DND-41 (cell line): Measurements from ENCODE around the gene ZNF281.

Experiments
- EZH2 ChIP-seq: IDR thresholded peaks from 3 replicates; pipeline ENCODE4 v1.6.1; 2012; ENCODE audit warnings: borderline replicate concordance, low read depth, mild to moderate bottlenecking, moderate library complexity, low read length, inconsistent platforms; ENCODE audit not compliant: severe bottlenecking
- TF ChIP-seq, protein P1 (sequence below): IDR thresholded peaks from 2 replicates; pipeline ENCODE4 v1.5.1; 2012; ENCODE audit warnings: borderline replicate concordance, low read length, moderate library complexity, mild to moderate bottlenecking; ENCODE audit not compliant: poor library complexity, severe bottlenecking; ENCODE audit errors: extremely low read depth

DNA sequence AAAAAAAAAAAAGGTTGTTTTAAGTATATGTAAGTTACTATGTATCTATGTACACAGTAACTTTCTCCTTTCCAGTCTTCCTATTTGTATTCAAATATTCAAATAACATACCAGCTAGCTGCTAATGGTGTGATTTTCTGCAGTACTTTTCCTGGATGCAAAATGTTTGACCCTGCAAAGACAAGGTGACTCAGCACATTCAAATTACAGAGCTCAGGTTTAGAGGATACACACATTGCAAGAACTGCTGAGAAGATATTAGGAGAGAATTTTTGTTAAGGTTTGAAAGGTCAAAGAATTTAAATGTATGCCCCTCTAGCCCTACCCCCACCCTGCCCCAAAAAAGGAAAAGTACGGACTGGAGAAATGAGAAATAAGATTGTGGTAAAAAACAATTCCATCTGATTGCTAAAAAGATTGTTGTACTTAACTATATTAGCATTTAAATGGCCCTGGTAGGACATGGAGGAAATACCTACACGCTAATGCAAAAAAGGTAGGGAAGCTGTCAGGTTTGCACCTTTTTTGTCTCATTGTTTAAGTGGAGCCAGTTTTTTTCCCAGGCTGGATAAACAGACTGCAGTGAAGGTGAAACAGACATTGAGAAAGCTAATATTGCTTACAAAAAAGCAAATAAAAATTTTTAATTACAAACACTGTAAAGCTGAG lies 45.6 kb downstream of the ZNF281 start:
- TF ChIP-seq, protein P1, sequence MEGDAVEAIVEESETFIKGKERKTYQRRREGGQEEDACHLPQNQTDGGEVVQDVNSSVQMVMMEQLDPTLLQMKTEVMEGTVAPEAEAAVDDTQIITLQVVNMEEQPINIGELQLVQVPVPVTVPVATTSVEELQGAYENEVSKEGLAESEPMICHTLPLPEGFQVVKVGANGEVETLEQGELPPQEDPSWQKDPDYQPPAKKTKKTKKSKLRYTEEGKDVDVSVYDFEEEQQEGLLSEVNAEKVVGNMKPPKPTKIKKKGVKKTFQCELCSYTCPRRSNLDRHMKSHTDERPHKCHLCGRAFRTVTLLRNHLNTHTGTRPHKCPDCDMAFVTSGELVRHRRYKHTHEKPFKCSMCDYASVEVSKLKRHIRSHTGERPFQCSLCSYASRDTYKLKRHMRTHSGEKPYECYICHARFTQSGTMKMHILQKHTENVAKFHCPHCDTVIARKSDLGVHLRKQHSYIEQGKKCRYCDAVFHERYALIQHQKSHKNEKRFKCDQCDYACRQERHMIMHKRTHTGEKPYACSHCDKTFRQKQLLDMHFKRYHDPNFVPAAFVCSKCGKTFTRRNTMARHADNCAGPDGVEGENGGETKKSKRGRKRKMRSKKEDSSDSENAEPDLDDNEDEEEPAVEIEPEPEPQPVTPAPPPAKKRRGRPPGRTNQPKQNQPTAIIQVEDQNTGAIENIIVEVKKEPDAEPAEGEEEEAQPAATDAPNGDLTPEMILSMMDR, result no peak
- no peak for TF ChIP-seq EZH2
